ENCODE results near the gene OR9Q1. TPM values are rescaled to one million over a fixed set of nuclear protein-coding genes. Genes with fewer than 3 reads are reported as not detected.

The OR9Q1 gene
- total and polyA plus RNA-seq, 2 of the 13 experiments (the other 11 are each of a cell fraction or from before 2014, with no cell fraction given): not detected

GRCh38 chr11:58011771-58012170, 11.9 kb upstream of the OR9Q1 start (continued):
- TF ChIP-seq CREB3 (CRISPR knock-in tag; IDR thresholded peaks at IDR 0.05) (no peak), ZMYM4 (CRISPR knock-in tag; IDR thresholded peaks at IDR 0.05) (peak; percentile 25; the same call in 1 of the 2 replicates), ZSCAN30 (CRISPR knock-in tag; IDR thresholded peaks at IDR 0.05) (no peak), ZNF121 (CRISPR knock-in tag; IDR thresholded peaks at IDR 0.05) (no peak), SMARCC2 (IDR thresholded peaks at IDR 0.05) (no peak), TEF (CRISPR knock-in tag; IDR thresholded peaks at IDR 0.05) (no peak)
- TF ChIP-seq, protein P1, sequence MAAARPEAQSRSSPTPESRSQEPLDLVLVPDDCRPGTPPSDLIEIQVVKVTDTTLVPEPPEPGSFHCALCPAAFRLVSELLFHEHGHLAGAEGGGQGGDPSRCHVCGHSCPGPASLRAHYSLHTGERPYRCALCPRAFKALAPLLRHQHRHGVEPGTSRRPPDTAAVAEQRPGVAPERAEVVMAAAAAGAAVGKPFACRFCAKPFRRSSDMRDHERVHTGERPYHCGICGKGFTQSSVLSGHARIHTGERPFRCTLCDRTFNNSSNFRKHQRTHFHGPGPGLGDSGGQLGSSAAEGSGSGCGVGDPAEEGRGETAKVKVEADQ (CRISPR knock-in tag; IDR thresholded peaks at IDR 0.05; ENCODE audit: borderline replicate concordance): no peak

GRCh38 chr11:58024601-58025091, 965 bp downstream of the OR9Q1 start:
- DNase-seq (ENCODE audit: low spot score) (no peak), FAIRE-seq (no peak)
- TF ChIP-seq CEBPB (IDR thresholded peaks at IDR 0.05; ENCODE audit: borderline replicate concordance, low read depth, low read length) (peak; percentile 75), TBX2 (CRISPR knock-in tag; IDR thresholded peaks at IDR 0.05; ENCODE audit: borderline replicate concordance) (peak; percentile 50; the same call in 1 of the 2 replicates), NR2F6 (IDR thresholded peaks at IDR 0.05) (no peak), NR2F6 (CRISPR knock-in tag; IDR thresholded peaks at IDR 0.05) (no peak), CEBPG (CRISPR knock-in tag; IDR thresholded peaks at IDR 0.05) (peak; percentile 49; the same call in 1 of the 2 replicates), TBX3 (IDR thresholded peaks at IDR 0.05; ENCODE audit: borderline replicate concordance) (peak; percentile 67; the same call in 1 of the 2 replicates), ZNF687 (CRISPR knock-in tag; IDR thresholded peaks at IDR 0.05) (0 out of 2 replicates have a peak, but pooled peaks have one; percentile 8)
- TF ChIP-seq, protein P2, sequence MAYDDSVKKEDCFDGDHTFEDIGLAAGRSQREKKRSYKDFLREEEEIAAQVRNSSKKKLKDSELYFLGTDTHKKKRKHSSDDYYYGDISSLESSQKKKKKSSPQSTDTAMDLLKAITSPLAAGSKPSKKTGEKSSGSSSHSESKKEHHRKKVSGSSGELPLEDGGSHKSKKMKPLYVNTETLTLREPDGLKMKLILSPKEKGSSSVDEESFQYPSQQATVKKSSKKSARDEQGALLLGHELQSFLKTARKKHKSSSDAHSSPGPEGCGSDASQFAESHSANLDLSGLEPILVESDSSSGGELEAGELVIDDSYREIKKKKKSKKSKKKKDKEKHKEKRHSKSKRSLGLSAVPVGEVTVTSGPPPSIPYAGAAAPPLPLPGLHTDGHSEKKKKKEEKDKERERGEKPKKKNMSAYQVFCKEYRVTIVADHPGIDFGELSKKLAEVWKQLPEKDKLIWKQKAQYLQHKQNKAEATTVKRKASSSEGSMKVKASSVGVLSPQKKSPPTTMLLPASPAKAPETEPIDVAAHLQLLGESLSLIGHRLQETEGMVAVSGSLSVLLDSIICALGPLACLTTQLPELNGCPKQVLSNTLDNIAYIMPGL (CRISPR knock-in tag; IDR thresholded peaks at IDR 0.05; ENCODE audit: borderline replicate concordance in 1 of 2, low read depth in 1 of 2): no peak

More at GRCh38 chr11:58024601-58025091, 965 bp downstream of the OR9Q1 start:
- Histone ChIP-seq H3K27me3 (ENCODE audit: control insufficient read depth in 1 of 2, insufficient read depth in 2 of 2, low read length in 2 of 2) (no peaks in the 10 kb centered on the region), H3K4me1 (ENCODE audit: insufficient read depth, low read length) (peaks cover 46% of the 10 kb centered on the region), H3K27ac (ENCODE audit: extremely low read length, insufficient read depth, low read length) (no peak overlapping the region), H3K9me3 (ENCODE audit: low read length) (no peaks in the 10 kb centered on the region), H2AFZ (ENCODE audit: low read length) (no peak overlapping the region), H3K9ac (ENCODE audit: insufficient read depth, low read depth, low read length) (no peak overlapping the region), H3K36me3 (replicated peaks in 1 of 2; ENCODE audit: control insufficient read depth in 1 of 2, insufficient read depth in 2 of 2, low read length in 2 of 2) (no peaks in the 10 kb centered on the region), H3K79me2 (ENCODE audit: insufficient read depth, low read length) (no peaks in the 10 kb centered on the region), H3K4me2 (ENCODE audit: low read depth, low read length) (peak overlapping the region; percentile 14; the same call in 1 of the 2 replicates), H4K20me1 (ENCODE audit: insufficient read depth, low read length) (no peaks in the 10 kb centered on the region), H3K4me3 (replicated peaks in 1 of 3; ENCODE audit: insufficient read depth in 1 of 3, low read depth in 2 of 3, low read length in 3 of 3) (no peak overlapping the region)
- ATAC-seq: peak; percentile 41; the same call in 2 of the 3 replicates
- POLR2A ChIA-PET: no interaction called here
- CTCF ChIA-PET (ENCODE audit: low intra/inter-chr PET ratio, low total read pairs): no interaction called here
- no TSS peak for BruUV-seq (replicated peaks)
- WGBS (ENCODE audit: low lambda C conversion rate): 44% methylated on average over 8 of the region's 8 CpGs
- intact Hi-C loops (cut with micrococcal nuclease; ENCODE audit: unreplicated experiment): no loop called here
- in situ Hi-C loops (cut with HindIII; ENCODE audit: extremely low pct_ligation_motif_present, low pct_unique_long_range_greater_than_20kb): no loop called here
